Tibial nerve (tissue), 4 donors: ENCODE results near the gene DECR2. TPM values are rescaled to one million over a fixed set of nuclear protein-coding genes. Genes with fewer than 3 reads are reported as not detected.

ENCODE experiments used
- DNase-seq, 2 donors: peaks; one replicate each; pipeline ENCODE4 v3.0.0-alpha.2; 2019; ENCODE audit warnings: low spot score in 2 of 2
- H3K27ac ChIP-seq, 4 donors: fragments of 200-600 bp; sonication (generic) in 3 of 4; one replicate each; pipeline ENCODE4 v1.5.1; 2017 to 2019; ENCODE audit warnings: mild to moderate bottlenecking in 1 of 4
- H3K27me3 ChIP-seq, 2 donors: fragments of 200-600 bp; sonication (generic) in 1 of 2; one replicate each; pipeline versions ENCODE4 v1.5.1 to v1.6.0; 2017 to 2019
- H3K36me3 ChIP-seq, 3 donors: fragments of 200-600 bp; sonication (generic); one replicate each; pipeline ENCODE4 v1.5.1; 2018 to 2019
- H3K4me1 ChIP-seq, 4 donors: fragments of 200-600 bp; sonication (generic) in 3 of 4; one replicate each; pipeline ENCODE4 v1.5.1; 2017 to 2019
- H3K4me3 ChIP-seq, 4 donors: fragments of 200-600 bp; sonication (generic) in 3 of 4; one replicate each; pipeline ENCODE4 v1.5.1; 2017 to 2019; ENCODE audit warnings: mild to moderate bottlenecking in 1 of 4, moderate library complexity in 1 of 4
- H3K9me3 ChIP-seq, 4 donors: fragments of 200-600 bp; sonication (generic) in 3 of 4; one replicate each; pipeline ENCODE4 v1.5.1; 2017 to 2019
- CTCF ChIP-seq, 5 experiments: fragments of 200-600 bp in 3 of 5; fragments of 450-650 bp in 2 of 5; sonication (generic) in 3 of 5; IDR thresholded peaks; one replicate each; pipeline ENCODE4 v1.5.1; 2016 to 2019; ENCODE audit warnings: antibody characterized with exemption in 5 of 5, mild to moderate bottlenecking in 3 of 5, moderate library complexity in 2 of 5
- EP300 ChIP-seq, 2 donors: sonication (generic); formaldehyde crosslinking; IDR thresholded peaks; one replicate each; pipeline ENCODE4 v1.6.1; 2017; ENCODE audit warnings: antibody characterized with exemption in 2 of 2, mild to moderate bottlenecking in 1 of 2
- POLR2A ChIP-seq, 2 donors: fragments of 450-650 bp; IDR thresholded peaks; one replicate each; pipeline ENCODE4 v1.6.1; 2017; ENCODE audit warnings: antibody characterized with exemption in 2 of 2, mild to moderate bottlenecking in 2 of 2, moderate library complexity in 2 of 2
- WGBS, 2 donors: methylation state at CpG; one replicate each; pipeline ENCODE4 v1.1.5; 2018; 5-methylcytosine and 5-hydroxymethylcytosine counted together
- total RNA-seq, 4 donors: library from RNA; depleted of rRNA; stranded (reverse); fragments of >200 nt; gene quantifications; one replicate each; pipeline ENCODE4 v1.1.0, GENCODE V29; 2016

Gene DECR2
- total RNA-seq, 4 donors from 2014 or later, result 20.3 to 68.4 (median 33.6) TPM

DNA sequence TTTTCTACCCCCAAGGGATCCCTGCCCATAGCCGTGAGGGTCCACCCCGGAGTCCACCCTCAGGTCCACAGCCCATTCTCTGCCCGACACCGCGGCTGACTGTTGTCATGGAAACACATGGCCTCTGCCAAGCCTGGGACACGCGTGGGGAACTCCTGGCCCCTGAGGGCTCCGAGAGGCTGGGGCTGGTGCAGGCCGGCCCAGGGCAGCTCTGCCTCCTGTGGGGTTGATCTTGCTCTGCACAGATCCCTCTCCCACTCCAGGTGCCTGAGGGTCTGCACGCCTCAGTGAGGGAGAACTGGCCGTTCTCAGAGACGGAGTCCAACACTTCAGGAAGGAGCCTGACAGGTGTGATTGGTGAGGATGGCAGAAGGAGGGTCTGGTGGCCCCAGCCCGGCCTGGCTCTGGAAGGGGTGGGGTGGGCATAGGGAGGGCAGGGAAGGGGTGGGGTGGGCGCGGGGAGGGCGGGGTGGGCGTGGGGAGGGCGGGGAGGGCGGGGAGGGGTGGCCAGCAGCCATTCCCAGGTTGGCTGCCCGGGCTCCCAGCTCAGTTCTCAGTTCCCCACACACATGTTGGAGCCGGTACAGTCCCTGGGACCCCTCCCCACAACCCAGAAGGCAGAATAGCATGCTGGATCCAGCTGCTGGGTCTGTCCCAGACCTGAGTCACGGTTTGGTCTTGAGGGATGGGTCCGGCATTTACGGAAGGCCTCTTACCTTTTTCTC lies 37.8 kb upstream of the DECR2 start:
- TF ChIP-seq EP300 (IDR thresholded peaks at IDR 0.05) (no peak), CTCF (IDR thresholded peaks at IDR 0.05) (no peak), POLR2A (IDR thresholded peaks at IDR 0.05) (no peak)
- Histone ChIP-seq H3K4me3 (no peak overlapping the region), H3K4me1 (peaks cover 0 to 3% (median 2%) of the 10 kb centered on the region in 4 donors), H3K27ac (no peak overlapping the region), H3K36me3 (peaks cover 4 to 31% (median 12%) of the 10 kb centered on the region in 3 donors), H3K27me3 (peaks cover 0 to 23% of the 10 kb centered on the region in 2 donors), H3K9me3 (no peaks in the 10 kb centered on the region)
- DNase-seq, result no peak
- WGBS, 2 donors, result 32 to 40% methylated on average over 13 to 24 of the region's 24 CpGs

- WGBS, 2 donors, result 64 to 68% methylated on average over 15 to 19 of the region's 19 CpGs
- peaks cover 0 to 23% of the 10 kb centered on the region in 2 donors for H3K27me3 ChIP-seq
Observed at GRCh38 chr16:364595-365491, 36.8 kb upstream of the DECR2 start.

GRCh38 chr16:366476-366875 lies 35.2 kb upstream of the DECR2 start:
- Histone ChIP-seq H3K27ac (no peak overlapping the region), H3K4me1 (peaks cover 0 to 24% (median 14%) of the 10 kb centered on the region in 4 donors), H3K9me3 (no peaks in the 10 kb centered on the region), H3K4me3 (no peak overlapping the region), H3K27me3 (peaks cover 0 to 23% of the 10 kb centered on the region in 2 donors), H3K36me3 (peaks cover 4 to 39% (median 12%) of the 10 kb centered on the region in 3 donors)
- 84 to 85% methylated on average over 7 to 9 of the region's 10 CpGs for WGBS, 2 donors
- no peak for TF ChIP-seq POLR2A (IDR thresholded peaks at IDR 0.05)
- TF ChIP-seq CTCF (IDR thresholded peaks at IDR 0.05), result no peak
- TF ChIP-seq EP300 (IDR thresholded peaks at IDR 0.05), result no peak
- DNase-seq, result no peak

More at GRCh38 chr16:364595-365491, 36.8 kb upstream of the DECR2 start:
- DNase-seq, result no peak
- Histone ChIP-seq H3K9me3 (no peaks in the 10 kb centered on the region), H3K36me3 (peaks cover 4 to 37% (median 12%) of the 10 kb centered on the region in 3 donors), H3K4me3 (no peak overlapping the region), H3K4me1 (peaks cover 0 to 12% (median 6%) of the 10 kb centered on the region in 4 donors), H3K27ac (no peak overlapping the region)
- no peak for TF ChIP-seq CTCF (IDR thresholded peaks at IDR 0.05)
- TF ChIP-seq EP300 (IDR thresholded peaks at IDR 0.05), result no peak
- no peak for TF ChIP-seq POLR2A (IDR thresholded peaks at IDR 0.05)

DNA sequence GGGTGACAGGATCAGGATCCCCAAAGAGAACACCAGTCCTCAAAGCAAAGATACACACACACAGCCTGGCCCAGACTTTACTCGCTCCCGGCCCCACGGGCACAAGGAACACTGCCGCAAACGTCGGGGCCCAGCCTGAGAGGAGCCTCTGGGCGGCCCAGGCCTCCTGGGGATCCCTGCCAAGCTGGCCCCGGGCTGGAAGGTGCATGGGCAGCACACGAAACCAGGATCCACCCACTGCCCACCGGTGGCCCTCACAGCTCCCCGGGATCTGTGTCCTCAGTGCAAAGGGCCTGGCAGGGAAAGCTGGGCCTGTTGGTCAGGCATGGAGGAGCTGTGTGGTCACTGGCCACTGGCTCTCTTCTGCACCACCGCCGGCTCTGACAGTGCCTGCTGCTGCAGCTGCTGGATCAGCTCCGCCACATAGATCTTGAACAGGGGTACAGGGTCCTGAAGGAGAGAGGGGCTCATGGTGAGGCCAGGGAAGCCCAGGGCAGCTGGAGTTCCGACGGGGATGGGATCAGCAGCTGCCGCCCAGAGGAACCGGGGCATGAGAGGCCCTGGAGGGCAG lies 34.3 kb upstream of the DECR2 start:
- Histone ChIP-seq H3K27ac (no peak overlapping the region), H3K9me3 (no peaks in the 10 kb centered on the region), H3K27me3 (peaks cover 0 to 23% of the 10 kb centered on the region in 2 donors), H3K4me1 (peaks cover 0 to 23% (median 13%) of the 10 kb centered on the region in 4 donors), H3K36me3 (peaks cover 4 to 49% (median 12%) of the 10 kb centered on the region in 3 donors), H3K4me3 (no peak overlapping the region)
- WGBS, 2 donors, result 90 to 94% methylated on average over 13 to 15 of the region's 18 CpGs
- DNase-seq, result no peak
- TF ChIP-seq EP300 (IDR thresholded peaks at IDR 0.05) (no peak), CTCF (IDR thresholded peaks at IDR 0.05) (no peak), POLR2A (IDR thresholded peaks at IDR 0.05) (no peak)
